ENCODE results near the gene PTPN13. TPM values are rescaled to one million over a fixed set of nuclear protein-coding genes. Genes with fewer than 3 reads are reported as not detected.

Gene PTPN13
- total and polyA plus RNA-seq, 12 donors: 0.70 to 5.5 (median 2.7) TPM

DNA sequence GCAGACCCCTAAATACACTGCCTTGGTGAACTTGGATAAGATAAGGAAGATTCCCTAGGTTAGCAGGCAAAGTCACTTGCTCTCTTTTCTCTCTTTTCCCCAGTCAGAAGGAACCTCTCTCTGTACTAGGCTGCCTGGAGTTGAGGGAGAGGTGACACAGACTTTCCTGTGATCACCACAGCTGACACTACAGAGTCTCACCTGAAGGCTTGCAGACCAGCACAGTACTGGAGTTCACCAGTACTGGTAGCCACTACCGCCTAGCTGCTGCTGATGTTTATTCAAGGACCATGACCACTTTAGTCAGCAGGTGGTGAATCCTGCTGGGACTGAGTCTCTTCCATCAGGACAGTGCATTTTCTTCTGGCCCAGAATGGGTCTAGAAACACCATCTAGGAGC is 63.3 kb downstream of the PTPN13 start:
- intact Hi-C loops (cut with DNase I): no loop called here
- no peak for ATAC-seq
- H3K27me3 ChIP-seq: no peaks in the 10 kb centered on the region
- H3K9me3 ChIP-seq: peaks cover 0 to 37% (median 10%) of the 10 kb centered on the region in 11 donors
- TF ChIP-seq, protein P1, sequence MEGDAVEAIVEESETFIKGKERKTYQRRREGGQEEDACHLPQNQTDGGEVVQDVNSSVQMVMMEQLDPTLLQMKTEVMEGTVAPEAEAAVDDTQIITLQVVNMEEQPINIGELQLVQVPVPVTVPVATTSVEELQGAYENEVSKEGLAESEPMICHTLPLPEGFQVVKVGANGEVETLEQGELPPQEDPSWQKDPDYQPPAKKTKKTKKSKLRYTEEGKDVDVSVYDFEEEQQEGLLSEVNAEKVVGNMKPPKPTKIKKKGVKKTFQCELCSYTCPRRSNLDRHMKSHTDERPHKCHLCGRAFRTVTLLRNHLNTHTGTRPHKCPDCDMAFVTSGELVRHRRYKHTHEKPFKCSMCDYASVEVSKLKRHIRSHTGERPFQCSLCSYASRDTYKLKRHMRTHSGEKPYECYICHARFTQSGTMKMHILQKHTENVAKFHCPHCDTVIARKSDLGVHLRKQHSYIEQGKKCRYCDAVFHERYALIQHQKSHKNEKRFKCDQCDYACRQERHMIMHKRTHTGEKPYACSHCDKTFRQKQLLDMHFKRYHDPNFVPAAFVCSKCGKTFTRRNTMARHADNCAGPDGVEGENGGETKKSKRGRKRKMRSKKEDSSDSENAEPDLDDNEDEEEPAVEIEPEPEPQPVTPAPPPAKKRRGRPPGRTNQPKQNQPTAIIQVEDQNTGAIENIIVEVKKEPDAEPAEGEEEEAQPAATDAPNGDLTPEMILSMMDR (IDR thresholded peaks at IDR 0.05): no peak
- WGBS, 2 donors: 96% methylated on average over 1 of the region's 1 CpG
- H3K27ac ChIP-seq: no peak overlapping the region
- H3K36me3 ChIP-seq: no peaks in the 10 kb centered on the region
- no peaks in the 10 kb centered on the region for H3K4me1 ChIP-seq
- H3K4me3 ChIP-seq: no peak overlapping the region
- DNase-seq: no peak

DNA sequence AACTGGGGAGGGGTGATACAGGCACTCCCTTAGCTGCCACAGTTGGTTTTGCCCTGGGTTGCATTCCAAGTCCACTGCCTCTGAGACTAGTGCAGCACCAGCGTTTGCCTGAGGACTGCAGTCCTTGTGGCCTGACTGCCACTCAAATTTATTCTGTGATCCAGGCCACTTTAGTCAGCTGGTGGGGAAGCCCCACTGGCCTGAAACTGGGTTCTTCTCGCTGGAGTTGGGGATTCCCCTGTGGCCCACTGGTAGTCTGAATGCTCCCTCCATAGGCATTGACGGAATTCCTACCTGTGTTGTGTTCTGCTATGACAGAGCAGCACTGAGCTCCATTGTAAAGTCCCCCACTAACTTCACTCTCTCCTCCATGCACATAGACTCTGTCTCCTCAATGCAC is 63.8 kb downstream of the PTPN13 start:
- TF ChIP-seq, protein P1 (IDR thresholded peaks at IDR 0.05): no peak
- ATAC-seq (no peak), DNase-seq (no peak)
- Histone ChIP-seq H3K36me3 (no peaks in the 10 kb centered on the region), H3K9me3 (peaks cover 0 to 32% (median 5%) of the 10 kb centered on the region in 11 donors), H3K4me3 (no peak overlapping the region), H3K4me1 (no peaks in the 10 kb centered on the region), H3K27ac (no peak overlapping the region), H3K27me3 (no peaks in the 10 kb centered on the region)
- intact Hi-C loops (cut with DNase I): no loop called here
- 80 to 89% methylated on average over 3 of the region's 3 CpGs for WGBS, 2 donors

DNA sequence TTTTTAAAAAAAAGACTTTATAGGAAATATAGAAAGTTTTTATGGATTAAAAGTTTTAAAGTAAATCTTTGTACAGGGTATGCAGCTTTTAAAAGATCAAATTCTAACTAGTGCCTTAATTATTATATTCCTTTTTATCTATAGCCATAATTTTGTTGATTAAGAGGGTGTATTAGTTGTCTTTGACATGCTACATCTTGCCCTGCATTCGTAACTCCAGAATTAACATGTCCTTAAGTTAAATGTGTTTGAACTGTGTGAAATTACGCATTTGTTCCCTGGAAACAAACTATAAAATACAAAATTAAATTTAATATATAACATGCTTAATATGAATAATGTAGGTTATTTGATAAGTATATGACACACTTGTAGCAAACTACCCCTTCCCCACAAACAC is 66.3 kb downstream of the PTPN13 start:
- Histone ChIP-seq H3K4me3 (no peak overlapping the region), H3K4me1 (no peaks in the 10 kb centered on the region), H3K9me3 (peaks cover 0 to 9% (median 0%) of the 10 kb centered on the region in 11 donors), H3K27ac (no peak overlapping the region), H3K27me3 (no peaks in the 10 kb centered on the region), H3K36me3 (no peaks in the 10 kb centered on the region)
- TF ChIP-seq, protein P1 (IDR thresholded peaks at IDR 0.05): no peak
- no peak for ATAC-seq
- WGBS, 2 donors: 87 to 88% methylated on average over 2 of the region's 2 CpGs
- intact Hi-C loops (cut with DNase I): no loop called here
- no peak for DNase-seq

DNA sequence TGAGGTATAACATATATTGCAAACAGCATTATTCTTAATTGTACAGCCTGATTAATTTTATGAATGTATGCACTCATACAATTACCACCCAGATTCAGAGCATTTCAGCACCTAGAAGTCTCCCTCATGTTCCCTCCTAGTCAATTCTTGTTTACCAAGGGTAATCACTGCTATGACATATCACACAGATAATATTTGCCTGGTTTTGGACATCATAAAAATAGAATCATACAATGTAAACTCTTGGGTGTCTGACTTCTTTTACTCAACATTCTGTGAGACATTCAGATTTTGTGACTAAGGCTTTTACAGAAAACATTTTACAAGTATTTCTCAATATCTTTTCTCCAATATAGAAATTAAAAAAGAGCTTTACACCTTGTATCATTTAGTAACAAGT is 66.9 kb downstream of the PTPN13 start:
- intact Hi-C loops (cut with DNase I): no loop called here
- no peak overlapping the region for H3K4me3 ChIP-seq
- TF ChIP-seq, protein P1 (IDR thresholded peaks at IDR 0.05): no peak

More for the DNA sequence above, 66.9 kb downstream of the PTPN13 start:
- peaks cover 0 to 3% (median 0%) of the 10 kb centered on the region in 11 donors for H3K9me3 ChIP-seq
- no peaks in the 10 kb centered on the region for H3K36me3 ChIP-seq
- ATAC-seq (no peak), DNase-seq (no peak)
- H3K4me1 ChIP-seq: no peaks in the 10 kb centered on the region
- no peaks in the 10 kb centered on the region for H3K27me3 ChIP-seq
- no peak overlapping the region for H3K27ac ChIP-seq

Measured in heart right ventricle (tissue), 16 donors.